WI38 (cell line): Measurements from ENCODE around the gene LRIF1.
A peak's percentile ranks its signal among the peaks of the same experiment; 100 is the strongest.

Experiments
- H3K4me3 ChIP-seq: 2 replicates; pipeline ENCODE4 v1.5.1; 2011; ENCODE audit warnings: low read depth, mild to moderate bottlenecking, control low read depth, low read length
- TF ChIP-seq, protein P1 (sequence below): IDR thresholded peaks from 2 replicates; pipeline ENCODE4 v1.5.1; 2012; ENCODE audit warnings: low read depth, mild to moderate bottlenecking, control low read depth, low read length

The LRIF1 gene

GRCh38 chr1:110918016-110918415, 45.7 kb downstream of the LRIF1 start:
- TF ChIP-seq, protein P1, sequence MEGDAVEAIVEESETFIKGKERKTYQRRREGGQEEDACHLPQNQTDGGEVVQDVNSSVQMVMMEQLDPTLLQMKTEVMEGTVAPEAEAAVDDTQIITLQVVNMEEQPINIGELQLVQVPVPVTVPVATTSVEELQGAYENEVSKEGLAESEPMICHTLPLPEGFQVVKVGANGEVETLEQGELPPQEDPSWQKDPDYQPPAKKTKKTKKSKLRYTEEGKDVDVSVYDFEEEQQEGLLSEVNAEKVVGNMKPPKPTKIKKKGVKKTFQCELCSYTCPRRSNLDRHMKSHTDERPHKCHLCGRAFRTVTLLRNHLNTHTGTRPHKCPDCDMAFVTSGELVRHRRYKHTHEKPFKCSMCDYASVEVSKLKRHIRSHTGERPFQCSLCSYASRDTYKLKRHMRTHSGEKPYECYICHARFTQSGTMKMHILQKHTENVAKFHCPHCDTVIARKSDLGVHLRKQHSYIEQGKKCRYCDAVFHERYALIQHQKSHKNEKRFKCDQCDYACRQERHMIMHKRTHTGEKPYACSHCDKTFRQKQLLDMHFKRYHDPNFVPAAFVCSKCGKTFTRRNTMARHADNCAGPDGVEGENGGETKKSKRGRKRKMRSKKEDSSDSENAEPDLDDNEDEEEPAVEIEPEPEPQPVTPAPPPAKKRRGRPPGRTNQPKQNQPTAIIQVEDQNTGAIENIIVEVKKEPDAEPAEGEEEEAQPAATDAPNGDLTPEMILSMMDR: no peak
- no peak overlapping the region for H3K4me3 ChIP-seq

GRCh38 chr1:110916669-110917306, 46.9 kb downstream of the LRIF1 start:
- TF ChIP-seq, protein P1: no peak
- H3K4me3 ChIP-seq: peak overlapping the region; percentile 31

GRCh38 chr1:110916274-110916668, 47.5 kb downstream of the LRIF1 start:
- H3K4me3 ChIP-seq: no peak overlapping the region
- TF ChIP-seq, protein P1: no peak

DNA sequence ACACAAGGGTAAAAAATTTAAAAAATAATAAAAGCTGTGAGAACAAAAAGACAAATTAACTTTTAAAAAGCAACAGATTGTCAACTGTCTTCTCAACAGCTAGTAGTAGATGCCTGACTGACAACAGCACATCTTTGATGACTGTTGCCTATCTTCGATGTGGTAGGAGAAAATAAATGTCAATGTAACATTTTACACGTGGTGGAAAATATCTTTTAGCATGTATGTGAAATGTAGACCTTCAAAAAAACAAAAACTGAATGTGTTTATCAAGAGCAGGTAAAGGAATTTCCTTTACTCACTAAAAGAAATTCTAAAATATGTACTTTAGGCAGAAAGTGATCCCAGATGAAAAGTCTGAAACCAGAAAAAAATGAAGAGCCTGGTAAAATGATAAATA, 47.9 kb downstream of the LRIF1 start:
- TF ChIP-seq, protein P1: no peak
- no peak overlapping the region for H3K4me3 ChIP-seq

GRCh38 chr1:110914676-110915075, 49.0 kb downstream of the LRIF1 start:
- TF ChIP-seq, protein P1: no peak
- no peak overlapping the region for H3K4me3 ChIP-seq

GRCh38 chr1:110912784-110913183, 50.9 kb downstream of the LRIF1 start:
- TF ChIP-seq, protein P1: no peak
- H3K4me3 ChIP-seq: no peak overlapping the region

DNA sequence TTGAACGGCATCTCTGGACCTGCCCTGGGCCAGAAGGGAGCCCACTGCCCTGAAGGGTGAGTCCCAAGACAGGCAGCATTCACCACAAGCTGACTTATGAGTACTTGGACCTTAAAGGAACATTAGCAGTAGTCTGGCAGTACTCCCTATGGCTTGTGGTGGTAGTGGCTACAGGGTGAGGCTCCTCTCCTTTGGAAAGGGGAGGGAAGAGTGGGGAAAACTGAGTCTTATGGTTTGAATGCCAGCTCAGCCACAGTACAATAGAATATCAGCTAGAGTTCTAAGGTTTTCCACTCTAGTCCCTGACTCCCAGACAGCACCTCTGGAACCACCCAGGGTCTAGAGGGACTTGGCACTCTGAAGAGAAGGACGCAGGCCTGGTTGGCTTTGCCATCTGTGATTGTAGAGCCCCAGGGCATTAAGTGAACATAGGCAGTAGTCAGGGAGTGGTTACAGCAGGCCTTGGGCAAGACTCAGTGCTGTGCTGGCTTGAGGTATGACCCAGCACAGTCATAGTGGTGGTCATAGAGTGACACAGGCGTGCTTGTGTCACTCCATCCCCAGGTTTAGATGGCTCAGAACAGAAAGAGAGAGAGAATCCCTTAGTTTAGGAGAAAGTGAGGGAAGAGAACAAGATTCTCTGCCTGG, 59.7 kb downstream of the LRIF1 start:
- TF ChIP-seq, protein P1: no peak
- H3K4me3 ChIP-seq: no peak overlapping the region
